HEK293T (cell line): ENCODE data around the gene ITGB3BP.

Source experiments
- CTCF ChIA-PET: fragments of 350-600 bp; formaldehyde crosslinking; extraction: SDS; loops from one replicate; lab custom pipeline; 2021; ENCODE audit warnings: antibody characterized with exemption, inconsistent platforms; lab: Yijun Ruan, JAX
- POLR2A ChIA-PET: fragments of 350-600 bp; formaldehyde crosslinking; extraction: SDS; loops from one replicate; lab custom pipeline; 2020; ENCODE audit warnings: antibody characterized with exemption, inconsistent platforms; lab: Yijun Ruan, JAX
- DNase-seq: peaks from one replicate; pipeline ENCODE4 v3.0.0; 2012; ENCODE audit warnings: mixed read lengths; ENCODE audit errors: extremely low spot score
- ARNT ChIP-seq: fragments of 450-650 bp; IDR thresholded peaks from 2 replicates; pipeline ENCODE4 v1.6.1; 2017; ENCODE audit warnings: mild to moderate bottlenecking
- BHLHE40 ChIP-seq: fragments of 450-650 bp; IDR thresholded peaks from 2 replicates; pipeline ENCODE4 v1.6.1; 2016; ENCODE audit warnings: mild to moderate bottlenecking, moderate library complexity, borderline replicate concordance
- CTBP1 ChIP-seq: fragments of 450-650 bp; IDR thresholded peaks from 2 replicates; pipeline ENCODE4 v1.6.1; 2016; ENCODE audit warnings: borderline replicate concordance
- ELF4 ChIP-seq: fragments of 450-650 bp; IDR thresholded peaks from 2 replicates; pipeline ENCODE4 v1.6.1; 2017; ENCODE audit warnings: antibody characterized with exemption
- FOXA1 ChIP-seq: fragments of 450-650 bp; IDR thresholded peaks from 2 replicates; pipeline ENCODE4 v1.6.1; 2016; ENCODE audit warnings: mild to moderate bottlenecking
- FOXK2 ChIP-seq: fragments of 450-650 bp; IDR thresholded peaks from 2 replicates; pipeline ENCODE4 v1.6.1; 2016; ENCODE audit warnings: mild to moderate bottlenecking
- FOXM1 ChIP-seq: fragments of 450-650 bp; IDR thresholded peaks from 2 replicates; pipeline ENCODE4 v1.6.1; 2017; ENCODE audit warnings: mild to moderate bottlenecking, borderline replicate concordance
- HDGF ChIP-seq: fragments of 450-650 bp; IDR thresholded peaks from 2 replicates; pipeline ENCODE4 v1.6.1; 2017; ENCODE audit warnings: antibody characterized with exemption, borderline replicate concordance
- L3MBTL2 ChIP-seq: fragments of 450-650 bp; conservative IDR thresholded peaks from 2 replicates; pipeline ENCODE4 v1.6.1; 2016; ENCODE audit warnings: mild to moderate bottlenecking
- LEF1 ChIP-seq: fragments of 450-650 bp; IDR thresholded peaks from 2 replicates; pipeline ENCODE4 v1.6.1; 2017; ENCODE audit warnings: mild to moderate bottlenecking, borderline replicate concordance
- NFRKB ChIP-seq: fragments of 450-650 bp; IDR thresholded peaks from 2 replicates; pipeline ENCODE4 v1.6.1; 2016; ENCODE audit warnings: mild to moderate bottlenecking, moderate library complexity
- PKNOX1 ChIP-seq: fragments of 450-650 bp; IDR thresholded peaks from 2 replicates; pipeline ENCODE4 v1.6.1; 2016
- SP1 ChIP-seq: fragments of 450-650 bp; IDR thresholded peaks from 2 replicates; pipeline ENCODE4 v1.6.1; 2017
- SUZ12 ChIP-seq: fragments of 450-650 bp; IDR thresholded peaks from 2 replicates; pipeline ENCODE4 v1.6.1; 2016; ENCODE audit warnings: mild to moderate bottlenecking
- TARDBP ChIP-seq: fragments of 450-650 bp; IDR thresholded peaks from 2 replicates; pipeline ENCODE4 v1.6.1; 2016
- ZNF384 ChIP-seq: fragments of 450-650 bp; IDR thresholded peaks from 2 replicates; pipeline ENCODE4 v1.6.1; 2016

ITGB3BP gene

DNA sequence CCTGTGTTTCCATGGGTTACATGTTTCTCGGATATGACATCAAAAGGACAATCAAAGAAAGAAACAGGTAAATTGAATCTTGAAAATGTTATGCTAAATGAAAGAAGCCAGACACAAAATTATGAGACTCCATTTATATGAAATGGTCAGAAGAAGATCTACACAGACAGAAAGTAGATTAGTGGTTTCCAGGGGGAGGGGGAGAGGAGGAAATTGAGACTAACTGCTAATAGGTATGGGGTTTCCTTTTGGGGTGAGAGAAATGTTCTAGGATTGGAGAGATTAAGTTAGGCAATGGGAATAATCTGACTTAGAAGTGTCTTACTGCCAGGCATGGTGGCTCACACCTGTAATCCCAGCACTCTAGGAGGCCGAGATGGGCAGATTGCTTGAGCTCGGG is 21.8 kb downstream of the ITGB3BP start:
- DNase-seq = no peak
- POLR2A ChIA-PET = no interaction called here

DNA sequence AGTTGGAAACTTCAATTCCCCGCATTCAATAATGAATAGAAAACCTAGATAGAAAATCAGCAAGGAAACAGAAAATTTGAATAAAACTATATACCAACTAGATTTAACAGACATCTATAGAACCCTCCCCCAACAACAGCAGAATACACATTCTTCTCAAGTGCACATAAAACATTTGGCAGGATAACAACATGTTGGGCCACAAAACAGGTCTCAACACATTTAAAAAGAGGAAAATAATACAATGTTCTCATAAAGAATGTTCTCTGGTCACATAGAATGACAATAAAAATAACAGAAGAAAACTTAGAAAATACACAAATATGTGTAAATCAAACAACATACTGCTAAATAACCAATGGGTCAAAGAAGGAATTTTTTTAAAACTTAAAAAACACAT is 24.9 kb downstream of the ITGB3BP start:
- no peak for DNase-seq
- TF ChIP-seq FOXK2 (no peak), BHLHE40 (no peak), HDGF (no peak), CTBP1 (no peak), FOXM1 (no peak), ARNT (no peak)
- ChIA-PET CTCF (no interaction called here), POLR2A (no interaction called here)

More for the DNA sequence above, 21.8 kb downstream of the ITGB3BP start:
- CTCF ChIA-PET = no interaction called here
- TF ChIP-seq TARDBP (no peak), LEF1 (no peak), ARNT (no peak), NFRKB (no peak), FOXK2 (no peak), HDGF (no peak), L3MBTL2 (no peak), ZNF384 (no peak), SUZ12 (no peak), CTBP1 (no peak)

GRCh38 chr1:63497577-63497976 is 25.4 kb downstream of the ITGB3BP start:
- ChIA-PET CTCF (interaction anchor here (0.5 kb wide), 1 partner anchor 33 kb away, joined by 3 read pairs; no protein-coding TSS in a partner anchor), POLR2A (no interaction called here)
- TF ChIP-seq FOXM1 (no peak), TARDBP (no peak), L3MBTL2 (no peak), ARNT (no peak), SUZ12 (no peak), LEF1 (no peak)

GRCh38 chr1:63487336-63488065 is 35.5 kb downstream of the ITGB3BP start:
- no peak for TF ChIP-seq FOXM1
- TF ChIP-seq L3MBTL2 = no peak
- TF ChIP-seq FOXA1 = no peak
- no peak for TF ChIP-seq ZNF384
- TF ChIP-seq BHLHE40 = no peak
- TF ChIP-seq FOXK2 = no peak
- no peak for TF ChIP-seq NFRKB
- no peak for TF ChIP-seq SP1
- TF ChIP-seq ELF4 = no peak
- TF ChIP-seq PKNOX1 = no peak
- no peak for TF ChIP-seq TARDBP
- TF ChIP-seq ARNT = no peak
- no peak for TF ChIP-seq HDGF
- TF ChIP-seq CTBP1 = no peak
- no peak for TF ChIP-seq SUZ12
- TF ChIP-seq LEF1 = no peak
- ChIA-PET POLR2A (no interaction called here), CTCF (no interaction called here)
- no peak for DNase-seq

More at GRCh38 chr1:63497577-63497976, 25.4 kb downstream of the ITGB3BP start:
- DNase-seq = no peak

DNA sequence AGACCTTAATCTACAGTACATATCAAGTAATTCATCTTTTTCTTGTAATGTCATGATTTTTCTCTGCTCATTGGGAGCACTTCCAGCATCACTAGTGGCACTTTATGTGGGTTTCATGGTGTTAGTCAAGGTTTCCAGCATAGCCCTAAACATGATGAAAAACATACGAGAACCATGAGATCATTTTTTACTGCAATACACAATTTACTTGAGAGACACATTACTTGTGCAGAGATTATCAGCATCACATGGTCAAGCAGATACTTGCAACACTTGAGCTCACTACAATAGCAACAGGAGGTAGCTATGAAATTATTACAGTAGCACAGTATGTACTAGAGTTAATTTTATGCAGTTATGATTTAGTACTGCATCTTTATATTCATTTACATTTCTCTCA is 36.4 kb downstream of the ITGB3BP start:
- POLR2A ChIA-PET = no interaction called here
- no peak for TF ChIP-seq FOXA1
- no peak for TF ChIP-seq CTBP1
- no peak for TF ChIP-seq ZNF384
- TF ChIP-seq TARDBP = no peak
- TF ChIP-seq SP1 = no peak
- TF ChIP-seq L3MBTL2 = no peak
- no peak for TF ChIP-seq HDGF
- TF ChIP-seq LEF1 = no peak
- no peak for TF ChIP-seq ARNT
- no peak for TF ChIP-seq FOXK2
- no peak for TF ChIP-seq PKNOX1
- no peak for TF ChIP-seq ELF4
- TF ChIP-seq NFRKB = no peak
- TF ChIP-seq BHLHE40 = no peak
- TF ChIP-seq SUZ12 = no peak
- TF ChIP-seq FOXM1 = no peak
- CTCF ChIA-PET = no interaction called here
- no peak for DNase-seq

DNA sequence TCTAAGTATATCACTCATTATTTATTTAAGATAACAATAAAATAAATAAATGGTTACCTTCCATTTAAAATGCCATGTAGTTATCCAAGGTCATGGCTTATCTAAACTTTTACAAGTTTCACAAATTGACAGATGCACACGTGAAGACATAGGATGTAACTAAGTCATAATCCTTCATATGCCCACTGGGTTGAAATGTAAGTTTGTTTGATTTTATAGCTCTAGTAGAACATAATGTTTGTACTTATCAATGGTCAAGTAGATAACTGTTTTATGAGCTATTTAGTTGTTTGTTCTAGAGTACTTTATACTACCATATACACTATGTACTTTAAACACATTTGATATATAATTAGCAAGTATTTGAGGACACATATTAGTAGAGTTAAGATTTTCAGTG is 43.0 kb downstream of the ITGB3BP start:
- TF ChIP-seq PKNOX1 (no peak), LEF1 (no peak), NFRKB (no peak), ELF4 (no peak), L3MBTL2 (no peak), HDGF (no peak), BHLHE40 (no peak), FOXM1 (no peak), ZNF384 (no peak), CTBP1 (no peak), TARDBP (no peak), ARNT (no peak), FOXA1 (no peak)
- POLR2A ChIA-PET = no interaction called here
- no peak for DNase-seq
- CTCF ChIA-PET = no interaction called here
